HCT116 (cell line): ENCODE results near the gene COX10.

ENCODE experiments used
- SP1 ChIP-seq: IDR thresholded peaks from 2 replicates; pipeline ENCODE4 v1.6.1; 2012; ENCODE audit warnings: low read depth
- TF ChIP-seq, protein P1 (sequence below), 3 experiments: fragments of 200-600 bp in 1 of 3; sonication (generic) in 1 of 3; IDR thresholded peaks in 2 of 3; conservative IDR thresholded peaks in 1 of 3; 2 replicates each; pipeline ENCODE4 v1.5.1; 2012 to 2017; ENCODE audit warnings: low read depth in 2 of 3, low read length in 2 of 3, antibody characterized with exemption in 1 of 3, borderline replicate concordance in 1 of 3, control low read depth in 1 of 3, mild to moderate bottlenecking in 1 of 3, mixed read lengths in 1 of 3, mixed run types in 1 of 3, moderate library complexity in 1 of 3; ENCODE audit not compliant: insufficient read depth in 1 of 3
- TF ChIP-seq, protein P2 (sequence below): IDR thresholded peaks from 2 replicates; pipeline ENCODE4 v1.6.1; 2012; ENCODE audit warnings: low read depth

DNA sequence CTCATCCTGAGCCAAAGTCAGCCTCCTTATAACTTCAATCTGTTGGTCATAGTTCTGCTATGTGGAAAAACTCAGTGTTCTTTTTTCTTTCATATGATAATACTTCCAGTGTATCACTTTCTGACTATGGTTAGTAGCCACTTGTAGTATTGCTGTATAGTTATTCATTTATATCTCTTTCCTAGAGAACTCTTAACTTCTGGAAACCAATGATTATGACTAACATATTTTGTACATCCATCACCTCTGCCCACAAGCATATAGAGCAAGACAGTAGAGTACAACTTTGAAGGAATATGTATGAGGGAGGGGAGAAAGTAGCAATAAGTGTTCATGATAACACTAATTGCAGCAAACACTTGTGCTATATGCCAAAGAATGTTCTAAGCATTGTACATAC lies 38.6 kb downstream of the COX10 start:
- TF ChIP-seq SP1, result no peak
- TF ChIP-seq, protein P1, sequence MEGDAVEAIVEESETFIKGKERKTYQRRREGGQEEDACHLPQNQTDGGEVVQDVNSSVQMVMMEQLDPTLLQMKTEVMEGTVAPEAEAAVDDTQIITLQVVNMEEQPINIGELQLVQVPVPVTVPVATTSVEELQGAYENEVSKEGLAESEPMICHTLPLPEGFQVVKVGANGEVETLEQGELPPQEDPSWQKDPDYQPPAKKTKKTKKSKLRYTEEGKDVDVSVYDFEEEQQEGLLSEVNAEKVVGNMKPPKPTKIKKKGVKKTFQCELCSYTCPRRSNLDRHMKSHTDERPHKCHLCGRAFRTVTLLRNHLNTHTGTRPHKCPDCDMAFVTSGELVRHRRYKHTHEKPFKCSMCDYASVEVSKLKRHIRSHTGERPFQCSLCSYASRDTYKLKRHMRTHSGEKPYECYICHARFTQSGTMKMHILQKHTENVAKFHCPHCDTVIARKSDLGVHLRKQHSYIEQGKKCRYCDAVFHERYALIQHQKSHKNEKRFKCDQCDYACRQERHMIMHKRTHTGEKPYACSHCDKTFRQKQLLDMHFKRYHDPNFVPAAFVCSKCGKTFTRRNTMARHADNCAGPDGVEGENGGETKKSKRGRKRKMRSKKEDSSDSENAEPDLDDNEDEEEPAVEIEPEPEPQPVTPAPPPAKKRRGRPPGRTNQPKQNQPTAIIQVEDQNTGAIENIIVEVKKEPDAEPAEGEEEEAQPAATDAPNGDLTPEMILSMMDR (IDR thresholded peaks at IDR 0.05 in 2 of 3, conservative IDR thresholded peaks at IDR 0.05 in 1 of 3; ENCODE audit: borderline replicate concordance in 1 of 3, insufficient read depth in 1 of 3, low read depth in 2 of 3, low read length in 2 of 3), result no peak
- TF ChIP-seq, protein P2, sequence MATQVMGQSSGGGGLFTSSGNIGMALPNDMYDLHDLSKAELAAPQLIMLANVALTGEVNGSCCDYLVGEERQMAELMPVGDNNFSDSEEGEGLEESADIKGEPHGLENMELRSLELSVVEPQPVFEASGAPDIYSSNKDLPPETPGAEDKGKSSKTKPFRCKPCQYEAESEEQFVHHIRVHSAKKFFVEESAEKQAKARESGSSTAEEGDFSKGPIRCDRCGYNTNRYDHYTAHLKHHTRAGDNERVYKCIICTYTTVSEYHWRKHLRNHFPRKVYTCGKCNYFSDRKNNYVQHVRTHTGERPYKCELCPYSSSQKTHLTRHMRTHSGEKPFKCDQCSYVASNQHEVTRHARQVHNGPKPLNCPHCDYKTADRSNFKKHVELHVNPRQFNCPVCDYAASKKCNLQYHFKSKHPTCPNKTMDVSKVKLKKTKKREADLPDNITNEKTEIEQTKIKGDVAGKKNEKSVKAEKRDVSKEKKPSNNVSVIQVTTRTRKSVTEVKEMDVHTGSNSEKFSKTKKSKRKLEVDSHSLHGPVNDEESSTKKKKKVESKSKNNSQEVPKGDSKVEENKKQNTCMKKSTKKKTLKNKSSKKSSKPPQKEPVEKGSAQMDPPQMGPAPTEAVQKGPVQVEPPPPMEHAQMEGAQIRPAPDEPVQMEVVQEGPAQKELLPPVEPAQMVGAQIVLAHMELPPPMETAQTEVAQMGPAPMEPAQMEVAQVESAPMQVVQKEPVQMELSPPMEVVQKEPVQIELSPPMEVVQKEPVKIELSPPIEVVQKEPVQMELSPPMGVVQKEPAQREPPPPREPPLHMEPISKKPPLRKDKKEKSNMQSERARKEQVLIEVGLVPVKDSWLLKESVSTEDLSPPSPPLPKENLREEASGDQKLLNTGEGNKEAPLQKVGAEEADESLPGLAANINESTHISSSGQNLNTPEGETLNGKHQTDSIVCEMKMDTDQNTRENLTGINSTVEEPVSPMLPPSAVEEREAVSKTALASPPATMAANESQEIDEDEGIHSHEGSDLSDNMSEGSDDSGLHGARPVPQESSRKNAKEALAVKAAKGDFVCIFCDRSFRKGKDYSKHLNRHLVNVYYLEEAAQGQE, result no peak
